Right hindlimb (tissue), 1 donor: ENCODE measurements around the gene GTPBP10.
"Not testable (repeated sequence)": the region's sequence is repeated elsewhere in the genome, so short reads cannot be mapped to it uniquely, and the experiment has no call there.

Experiments
- DNase-seq: peaks from one replicate; pipeline ENCODE4 v3.0.0-alpha.2; 2018

The GTPBP10 gene, protein sequence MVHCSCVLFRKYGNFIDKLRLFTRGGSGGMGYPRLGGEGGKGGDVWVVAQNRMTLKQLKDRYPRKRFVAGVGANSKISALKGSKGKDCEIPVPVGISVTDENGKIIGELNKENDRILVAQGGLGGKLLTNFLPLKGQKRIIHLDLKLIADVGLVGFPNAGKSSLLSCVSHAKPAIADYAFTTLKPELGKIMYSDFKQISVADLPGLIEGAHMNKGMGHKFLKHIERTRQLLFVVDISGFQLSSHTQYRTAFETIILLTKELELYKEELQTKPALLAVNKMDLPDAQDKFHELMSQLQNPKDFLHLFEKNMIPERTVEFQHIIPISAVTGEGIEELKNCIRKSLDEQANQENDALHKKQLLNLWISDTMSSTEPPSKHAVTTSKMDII

DNA sequence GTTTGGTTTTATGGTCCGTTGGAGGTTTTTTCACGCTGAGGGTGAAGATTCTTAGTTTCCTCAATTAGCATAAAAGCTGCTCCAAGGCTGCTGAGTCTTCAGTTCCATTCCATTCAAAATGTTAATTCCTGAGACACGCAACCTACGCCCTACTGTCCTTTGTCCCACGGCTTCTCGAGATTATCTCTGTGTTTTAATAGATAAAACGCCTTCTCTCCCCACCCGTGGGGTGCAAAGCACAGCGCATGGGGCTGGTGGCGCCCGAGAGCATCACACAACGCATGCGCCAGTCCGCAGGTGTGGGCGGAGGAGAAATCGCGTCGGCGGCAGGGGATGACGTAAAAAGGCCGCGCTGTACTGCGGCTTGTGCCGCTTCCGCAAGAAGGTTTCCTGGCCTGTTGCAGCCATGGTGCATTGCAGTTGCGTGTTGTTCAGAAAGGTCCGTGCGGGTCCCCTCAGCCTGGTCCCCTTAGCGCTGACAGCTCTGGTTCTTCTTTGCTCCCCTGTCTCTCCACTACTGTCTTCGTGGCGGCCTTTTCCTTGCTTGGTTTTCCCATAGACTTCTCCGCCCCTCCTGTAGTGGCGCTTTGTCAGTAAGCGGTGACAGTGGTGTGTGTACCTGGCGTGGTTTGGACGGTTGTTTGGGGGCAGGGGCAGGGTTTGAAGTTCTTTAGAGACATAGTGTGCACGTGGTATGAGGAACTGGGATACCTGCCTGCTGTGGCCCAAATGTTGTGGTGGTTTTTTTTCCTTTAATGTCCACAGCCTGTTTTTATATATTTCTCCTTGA is at the start of gene GTPBP10:
Gene GTPBP10, plus strand, starts transcription at position 381 of the 790 bp plus-strand sequence. Its CDS starts 26 bp downstream, at position 407.
- peak; percentile 95 for DNase-seq

DNA sequence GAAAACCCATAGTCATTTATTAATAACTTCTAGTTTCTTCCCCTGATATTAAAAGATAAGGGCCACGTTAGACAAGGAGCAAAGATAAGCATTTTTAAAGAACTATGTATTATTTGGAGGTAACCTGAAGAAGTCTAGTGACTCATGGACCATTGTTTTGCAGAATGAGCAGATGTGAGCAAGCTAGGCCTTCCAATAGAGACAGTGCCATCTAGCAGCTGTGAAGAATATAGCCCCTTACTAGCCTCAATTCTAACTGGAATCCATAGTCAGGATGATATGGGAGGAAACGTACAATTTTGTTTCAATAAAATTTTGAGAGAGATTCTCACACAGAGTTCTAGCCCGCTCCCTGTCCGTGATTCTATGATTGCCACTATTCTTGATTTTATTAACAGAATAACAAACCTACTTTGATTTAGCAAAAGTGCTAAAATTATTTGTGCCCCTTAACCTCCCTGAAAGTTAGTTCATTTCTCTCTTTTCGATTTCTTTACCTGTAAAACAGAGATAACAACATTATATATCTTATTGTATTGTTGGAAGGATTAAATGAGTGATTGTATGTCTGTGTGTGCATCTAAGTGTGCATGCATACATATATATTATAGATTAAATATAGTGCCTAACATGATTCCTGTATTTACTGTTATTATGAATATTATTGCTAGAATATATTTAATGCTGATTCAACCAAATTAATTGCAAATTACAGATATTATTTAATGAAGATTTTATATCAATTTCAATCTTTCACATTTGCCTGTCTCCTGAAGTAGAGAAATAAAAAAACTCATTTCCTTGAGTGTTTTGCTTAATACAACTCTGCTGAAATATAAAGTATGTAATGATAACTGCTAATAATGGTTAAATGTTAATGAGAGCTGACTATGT is 48.1 kb upstream of the GTPBP10 start:
- no peak for DNase-seq

DNA sequence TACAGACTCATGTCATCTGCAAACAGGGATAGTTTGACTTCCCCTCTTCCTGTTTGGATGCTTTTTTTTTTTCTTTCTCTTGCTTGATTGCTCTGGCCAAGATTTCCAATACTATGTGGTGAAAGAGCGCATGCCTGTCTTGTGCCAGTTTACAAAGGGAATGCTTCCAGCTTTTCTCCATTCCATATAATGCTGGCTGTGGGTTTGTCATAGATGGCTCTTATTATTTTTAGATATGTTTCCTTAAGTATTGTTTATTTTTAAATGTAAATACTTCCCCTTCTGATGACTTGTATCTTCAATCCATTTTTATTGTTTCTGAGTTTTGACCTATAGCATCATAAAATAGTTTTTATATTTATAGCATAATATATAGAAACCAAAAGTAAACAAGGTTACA is 43.3 kb upstream of the GTPBP10 start:
- no peak for DNase-seq

DNA sequence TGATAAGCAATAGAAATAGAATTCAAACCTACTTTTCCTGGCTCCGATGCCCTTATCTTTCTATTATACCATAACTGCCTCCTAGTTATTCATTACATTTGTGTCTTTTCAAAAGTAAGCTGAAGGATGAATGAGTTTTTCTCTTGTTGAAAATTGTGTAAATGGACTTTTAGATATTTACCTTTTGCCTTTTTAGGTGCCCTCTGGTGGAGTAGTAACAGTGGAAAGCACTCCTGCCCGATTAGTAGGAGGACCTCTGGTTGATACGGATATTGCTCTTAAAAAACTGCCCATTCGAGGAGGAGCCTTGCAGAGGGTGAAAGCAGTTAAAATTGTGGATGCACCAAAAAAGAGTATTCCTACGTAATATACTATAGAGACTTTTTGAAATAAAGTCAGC is 36.6 kb upstream of the GTPBP10 start:
- no peak for DNase-seq

DNA sequence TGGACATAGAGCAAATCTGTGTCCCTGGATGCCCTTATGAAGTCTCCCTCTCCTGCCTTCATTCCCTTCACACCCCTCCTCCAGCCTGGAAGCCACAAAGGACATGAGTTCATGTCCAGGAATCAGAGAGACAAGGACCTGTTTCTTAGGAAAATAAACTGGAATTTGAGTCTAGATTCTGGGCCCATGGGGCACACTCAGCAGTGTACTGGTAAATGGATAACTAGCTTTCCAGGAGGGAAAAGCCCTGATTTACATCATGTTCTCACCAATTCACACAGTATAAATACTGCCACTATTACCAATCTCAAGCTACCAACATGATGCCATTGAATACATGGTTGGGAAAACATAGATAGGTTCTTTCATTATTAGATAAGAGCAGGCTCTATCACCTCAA is 35.3 kb upstream of the GTPBP10 start:
- no peak for DNase-seq

DNA sequence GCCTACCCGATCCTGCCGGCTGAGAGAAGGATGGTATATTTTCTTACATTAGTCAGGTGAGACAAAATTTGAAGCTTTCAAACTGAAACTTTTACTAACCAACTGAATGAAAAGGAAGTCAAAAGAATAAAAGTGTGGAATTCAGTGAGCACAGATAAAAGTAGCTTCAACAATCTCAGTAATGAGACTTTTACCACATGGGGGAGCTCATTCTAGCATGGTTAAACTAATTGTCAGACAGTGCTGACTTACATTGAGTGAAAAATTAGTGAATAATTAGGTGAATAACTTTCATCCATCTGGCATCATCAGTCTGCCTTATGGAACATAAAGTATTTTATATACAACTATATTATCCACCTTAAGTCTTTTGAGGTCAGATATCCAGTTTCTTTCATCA is 33.8 kb upstream of the GTPBP10 start:
- no peak for DNase-seq

DNA sequence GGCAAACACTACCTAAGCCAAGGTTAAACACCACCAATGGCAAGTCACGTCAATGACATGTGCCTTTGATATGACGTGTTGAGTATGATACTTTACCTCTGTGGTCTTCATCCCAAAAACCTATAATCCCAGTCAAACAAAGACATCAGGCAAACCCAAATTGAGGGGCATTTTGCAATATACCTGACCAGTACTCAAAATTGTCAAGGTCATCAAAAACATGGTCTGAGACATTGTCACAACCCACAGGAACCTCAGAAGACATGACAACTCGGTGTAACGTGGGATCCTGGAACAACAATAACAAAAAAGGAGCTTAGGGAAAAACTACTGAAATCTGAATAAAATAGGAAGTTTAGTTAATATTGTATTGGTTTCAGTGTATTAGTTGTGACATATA is 32.6 kb upstream of the GTPBP10 start:
- no peak for DNase-seq

DNA sequence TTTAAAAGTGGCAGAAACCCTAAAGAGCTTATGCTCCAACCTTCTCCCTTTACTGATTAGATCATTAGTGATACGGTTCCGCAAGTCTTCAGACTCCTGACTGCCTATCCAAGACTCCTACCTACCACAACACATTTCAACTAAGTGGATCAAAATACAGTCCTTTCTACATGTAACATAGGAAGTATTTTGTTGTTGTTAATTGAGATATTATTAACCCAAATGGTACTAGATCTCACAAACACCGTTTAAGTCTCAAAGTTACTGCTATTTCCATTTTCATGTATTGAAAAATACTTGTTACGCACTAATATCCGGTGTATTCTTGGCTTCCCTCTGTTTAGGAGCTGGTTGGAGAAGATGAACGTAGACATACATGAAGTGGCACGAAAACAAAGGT is 26.5 kb upstream of the GTPBP10 start:
- DNase-seq, result no peak

DNA sequence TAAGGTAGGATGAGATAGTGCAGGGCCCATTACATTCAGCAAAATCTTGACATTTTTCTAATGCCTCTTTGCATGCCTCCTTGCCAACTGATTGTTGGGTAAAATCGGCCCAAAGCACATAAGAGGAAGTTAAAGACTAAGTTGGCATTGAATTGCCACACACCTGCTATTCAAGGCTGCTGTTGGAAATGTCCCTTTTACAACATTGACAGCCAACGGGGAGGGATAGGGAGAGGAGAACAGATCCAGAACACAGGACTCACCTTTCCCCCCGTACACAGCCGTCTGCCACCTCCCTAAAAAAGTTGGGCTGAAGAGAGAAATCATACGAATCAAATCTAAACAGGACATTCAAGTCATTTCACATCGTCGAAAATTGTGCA is 26.1 kb upstream of the GTPBP10 start:
- no peak for DNase-seq

DNA sequence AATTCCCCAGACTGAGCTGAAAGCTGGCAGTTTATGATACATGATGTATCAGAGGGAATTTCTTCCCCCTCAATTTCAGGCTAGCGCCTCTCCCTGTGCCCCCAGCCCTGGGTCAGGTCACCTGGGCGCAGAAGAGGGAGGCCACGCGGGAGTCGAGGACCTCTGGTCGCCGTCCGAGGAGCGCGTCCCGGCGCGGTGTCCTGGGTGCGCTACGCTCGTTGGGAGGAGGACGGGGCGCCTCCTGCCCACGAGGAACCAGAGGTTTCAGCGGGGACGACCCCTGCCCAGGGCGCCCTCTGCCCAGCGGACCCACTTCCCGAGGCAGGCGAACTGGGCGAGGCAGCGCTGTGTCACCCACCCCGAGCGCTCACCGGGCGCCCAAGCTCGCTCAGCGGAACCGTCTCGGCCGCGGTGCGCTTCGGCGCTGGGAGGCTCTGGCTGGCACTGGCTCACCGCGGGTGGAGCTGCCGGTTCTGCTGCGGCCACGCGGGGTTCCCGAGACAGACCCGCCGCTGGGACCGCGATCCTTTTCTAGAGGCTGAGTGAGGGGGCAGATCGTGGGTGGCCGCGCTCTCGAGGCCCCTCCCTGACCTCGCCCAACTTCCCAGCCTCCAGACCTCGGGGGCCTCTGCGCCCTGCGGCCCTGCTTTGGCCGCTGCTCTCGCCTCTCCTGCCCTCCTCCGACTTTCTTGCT is 25.6 kb upstream of the GTPBP10 start, which contains the start of gene FAM237B:
Gene FAM237B, minus strand, starts transcription at position 504 of the 694 bp plus-strand sequence. CDS start 1,556 bp downstream, outside the sequence.
- DNase-seq, result peak; percentile 35

DNA sequence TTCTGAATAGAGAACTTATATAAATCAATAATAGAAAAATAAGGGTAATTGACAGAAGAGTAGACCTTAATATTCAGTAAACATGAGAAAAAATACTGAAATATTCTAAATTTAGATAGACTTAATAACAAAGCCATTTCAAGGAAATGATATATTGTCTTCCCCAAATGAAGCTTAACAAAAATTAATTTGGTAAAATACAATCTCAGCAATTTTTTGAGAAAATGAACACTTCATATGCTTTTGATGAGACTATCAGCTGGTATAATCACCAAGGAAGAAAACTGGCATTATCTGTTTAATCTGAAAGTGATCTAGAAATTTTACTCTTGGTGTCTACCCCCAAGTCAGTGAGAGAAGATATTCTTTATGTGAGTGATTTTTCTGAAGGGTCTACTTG is 23.7 kb upstream of the GTPBP10 start:
- DNase-seq, result no peak

DNA sequence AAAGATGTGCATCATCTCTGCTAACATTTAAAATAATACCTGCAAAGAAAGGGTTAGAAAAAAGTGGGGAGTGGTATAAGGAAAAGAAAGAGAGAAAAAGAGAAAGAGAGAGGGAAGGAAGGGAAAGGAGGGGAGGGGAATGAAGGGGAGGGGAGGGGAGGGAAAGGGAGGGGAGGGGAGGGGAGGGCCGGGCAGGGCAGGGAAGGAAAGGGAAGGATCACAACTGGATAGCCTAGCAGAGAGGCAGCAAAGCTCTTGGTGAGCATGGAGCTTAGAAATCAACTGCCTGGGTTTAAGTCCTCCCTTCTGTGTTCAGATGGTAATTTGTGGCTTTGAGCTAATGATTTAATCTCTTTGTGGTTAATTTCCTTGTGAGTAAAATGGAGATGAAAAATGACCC is 20.0 kb upstream of the GTPBP10 start:
- DNase-seq, result no peak

DNA sequence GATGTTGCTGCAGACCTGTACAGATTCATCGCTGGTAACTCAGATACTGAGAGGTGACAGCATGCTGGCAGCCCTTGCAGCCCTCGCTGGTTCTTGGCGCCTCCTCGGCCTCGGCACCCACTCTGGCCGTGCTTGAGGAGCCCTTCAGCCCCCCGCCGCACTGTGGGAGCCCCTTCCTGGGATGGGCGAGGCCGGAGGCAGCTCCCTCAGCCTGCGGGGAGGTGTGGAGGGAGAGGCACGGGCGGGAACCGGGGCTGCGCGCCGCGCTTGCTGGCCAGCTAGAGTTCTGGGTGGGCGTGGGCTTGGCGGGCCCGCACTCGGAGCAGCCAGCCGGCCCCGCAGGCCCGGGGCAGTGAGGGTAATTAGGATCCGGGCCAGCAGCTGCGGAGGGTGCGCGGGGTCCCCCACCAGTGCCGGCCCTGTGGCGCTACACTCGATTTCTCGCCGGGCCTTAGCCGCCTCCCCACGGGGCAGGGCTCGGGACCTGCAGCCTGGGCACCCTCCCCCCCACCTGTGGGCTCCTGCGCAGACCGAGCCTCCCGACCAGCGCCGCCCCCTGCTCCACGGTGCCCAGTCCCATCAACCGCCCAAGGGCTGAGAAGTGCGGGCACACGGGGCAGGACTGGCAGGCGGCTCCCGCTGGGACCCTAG is 12.2 kb upstream of the GTPBP10 start:
- DNase-seq, result no peak

DNA sequence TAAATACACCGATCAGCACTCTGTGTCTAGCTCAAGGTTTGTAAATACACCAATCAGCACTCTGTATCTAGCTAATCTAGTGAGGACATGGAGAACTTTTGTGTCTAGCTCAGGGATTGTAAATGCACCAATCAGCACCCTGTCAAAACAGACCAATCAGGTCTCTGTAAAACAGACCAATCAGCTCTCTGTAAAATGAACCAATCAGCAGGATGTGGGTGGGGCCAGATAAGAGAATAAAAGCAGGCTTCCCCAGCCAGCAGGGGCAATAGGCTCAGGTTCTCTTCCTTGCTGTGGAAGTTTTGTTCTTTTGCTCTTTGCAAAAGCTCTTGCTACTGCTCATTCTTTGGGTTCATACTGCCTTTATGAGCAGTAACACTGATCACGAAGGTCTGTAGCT is 11.6 kb upstream of the GTPBP10 start:
- not testable (repeated sequence) for DNase-seq

DNA sequence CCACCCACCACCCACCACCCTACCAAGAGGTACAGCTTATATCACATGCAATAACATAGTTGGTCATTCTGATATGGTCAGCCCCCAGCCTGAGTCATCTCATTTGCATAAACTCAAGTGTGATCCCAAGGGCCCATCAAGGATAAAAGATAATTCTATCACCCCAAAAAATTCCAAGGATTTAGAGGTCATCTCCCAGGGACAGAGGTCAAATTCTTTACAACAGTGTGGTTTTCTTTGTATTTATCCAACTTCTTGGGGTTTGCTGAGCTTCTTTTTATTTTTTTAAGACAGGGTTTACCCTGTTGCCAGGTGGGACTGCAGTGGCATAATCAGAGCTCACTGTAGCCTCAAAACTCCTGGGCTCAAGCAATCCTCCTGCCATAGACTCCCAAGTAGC is 9.4 kb upstream of the GTPBP10 start:
- DNase-seq, result no peak

DNA sequence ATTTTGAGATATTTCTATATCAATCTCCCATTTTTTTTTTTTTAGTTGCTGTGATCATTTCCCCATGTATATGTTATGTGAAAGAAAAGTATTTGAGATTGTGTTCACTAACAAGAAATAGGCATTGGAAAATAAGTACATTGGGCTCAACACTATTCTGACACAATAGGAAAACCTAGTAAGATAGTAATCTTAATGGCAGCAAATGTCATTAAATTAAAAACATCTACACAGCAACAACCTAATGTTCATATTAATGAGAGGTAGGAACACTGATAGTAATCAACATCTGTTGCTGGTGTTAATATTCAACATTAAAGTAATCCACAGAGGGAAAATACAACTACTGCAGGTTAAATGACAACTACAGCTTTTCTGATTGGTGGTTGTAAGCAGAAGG is 1.5 kb upstream of the GTPBP10 start:
- no peak for DNase-seq

DNA sequence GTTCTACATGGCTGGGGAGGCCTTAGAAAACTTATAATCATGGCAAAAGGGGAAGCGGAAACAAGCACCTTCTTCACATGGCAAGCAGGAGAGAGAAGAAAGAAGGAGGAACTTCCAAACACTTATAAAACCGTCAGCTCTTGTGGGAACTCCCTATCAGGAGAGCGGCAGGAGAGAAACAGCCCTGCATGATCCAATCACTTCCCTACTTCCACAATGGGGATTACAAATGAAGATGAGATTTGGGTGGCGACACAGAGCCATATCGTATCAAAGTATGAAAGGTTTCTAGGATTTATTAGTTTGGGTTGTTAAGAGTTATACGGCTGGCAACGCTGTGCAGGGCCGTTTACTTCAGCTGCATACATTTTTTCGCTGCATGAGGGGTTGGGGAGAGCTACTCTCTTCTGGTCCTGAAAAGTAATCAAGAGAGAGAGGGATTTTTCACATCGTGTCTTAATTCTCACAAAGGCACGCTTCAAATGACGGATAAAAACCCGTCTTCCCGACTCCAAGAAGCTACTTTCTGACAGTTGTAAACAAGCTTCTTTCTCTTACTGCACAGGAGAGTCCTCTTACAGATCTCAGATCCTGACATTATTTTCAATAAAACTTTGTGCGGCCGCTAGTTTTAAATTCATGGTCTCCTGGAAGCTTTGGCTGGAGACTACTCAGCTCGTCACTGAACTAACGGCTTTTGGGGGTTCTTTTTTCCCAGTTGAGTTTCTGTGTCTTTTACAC is 751 bp upstream of the GTPBP10 start:
- peak; percentile 32 for DNase-seq

DNA sequence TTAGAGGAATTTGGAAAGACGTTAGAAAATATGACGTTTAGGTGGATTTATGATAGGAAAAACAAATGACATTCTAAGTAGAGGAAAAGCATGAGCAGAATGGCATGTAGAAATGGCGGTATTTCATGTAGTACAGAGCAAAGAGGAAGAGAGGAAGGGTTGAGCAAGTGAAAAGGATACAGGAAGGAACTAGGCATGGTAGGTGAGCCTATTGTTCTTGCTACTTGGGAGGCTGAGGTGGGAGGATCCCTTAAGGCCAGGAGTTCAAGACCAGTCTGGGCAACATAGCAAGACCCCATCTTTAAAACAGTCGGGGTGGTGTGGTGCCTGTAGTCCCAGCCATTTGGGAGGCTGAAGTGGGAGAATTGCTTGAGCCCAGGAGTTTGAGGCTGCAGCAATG is 1.2 kb downstream of the GTPBP10 start:
- no peak for DNase-seq

DNA sequence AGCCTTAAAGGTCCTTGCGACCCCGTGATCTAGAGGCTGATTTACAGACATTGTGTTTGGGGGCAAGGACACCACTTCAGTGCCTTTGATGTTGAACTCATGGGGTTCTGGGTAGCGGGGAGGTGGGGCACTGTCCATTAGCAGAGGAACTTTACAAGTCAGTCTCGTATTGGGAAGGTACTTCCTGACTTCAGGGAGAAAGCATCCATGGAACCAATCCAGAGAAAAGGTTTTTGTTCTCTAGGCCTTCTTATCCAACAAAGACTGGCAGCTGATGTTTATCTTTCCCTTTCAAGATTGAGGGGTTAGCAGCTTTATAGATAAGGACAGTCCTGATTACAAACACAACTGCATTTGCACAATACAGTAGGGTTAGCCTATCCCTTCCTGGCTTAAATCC is 2.8 kb downstream of the GTPBP10 start:
- no peak for DNase-seq

DNA sequence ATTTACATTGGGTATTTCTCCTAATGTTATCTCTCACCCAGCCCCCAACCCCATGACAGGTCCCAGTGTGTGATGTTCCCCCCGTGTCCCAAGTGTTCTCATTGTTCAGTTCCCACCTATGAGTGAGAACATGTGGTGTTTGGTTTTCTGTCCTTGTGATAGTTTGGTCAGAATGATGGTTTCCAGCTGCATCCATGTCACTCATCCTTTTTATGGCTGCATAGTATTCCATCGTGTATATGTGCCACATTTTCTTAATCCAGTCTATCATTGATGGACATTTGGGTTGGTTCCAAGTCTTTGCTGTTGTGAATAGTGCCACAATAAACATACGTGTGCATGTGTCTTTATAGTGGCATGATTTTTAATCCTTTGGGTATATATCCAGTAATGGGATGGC is 3.5 kb downstream of the GTPBP10 start:
- DNase-seq, result not testable (repeated sequence)

DNA sequence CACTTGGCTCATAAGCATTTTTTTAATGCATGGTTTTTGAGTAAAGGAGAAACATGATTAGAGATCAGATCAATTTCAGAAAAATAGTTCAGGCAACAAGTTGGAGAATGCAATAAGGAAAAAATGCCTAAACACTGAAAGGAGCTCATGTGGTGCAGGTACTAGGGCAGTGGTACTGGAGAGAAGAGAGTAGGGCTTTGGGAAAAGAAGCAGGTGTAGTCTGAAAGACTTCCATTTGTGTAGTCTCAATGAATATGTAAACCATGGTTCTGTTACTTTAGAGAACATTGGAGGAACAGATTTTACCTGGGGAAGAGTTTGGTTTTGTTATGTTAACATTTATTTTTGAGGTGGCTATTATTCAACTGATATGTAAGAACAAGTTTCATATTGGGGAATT is 5.5 kb downstream of the GTPBP10 start:
- DNase-seq, result no peak
